Measurements from ENCODE around the gene GLUD2.

The GLUD2 gene

DNA sequence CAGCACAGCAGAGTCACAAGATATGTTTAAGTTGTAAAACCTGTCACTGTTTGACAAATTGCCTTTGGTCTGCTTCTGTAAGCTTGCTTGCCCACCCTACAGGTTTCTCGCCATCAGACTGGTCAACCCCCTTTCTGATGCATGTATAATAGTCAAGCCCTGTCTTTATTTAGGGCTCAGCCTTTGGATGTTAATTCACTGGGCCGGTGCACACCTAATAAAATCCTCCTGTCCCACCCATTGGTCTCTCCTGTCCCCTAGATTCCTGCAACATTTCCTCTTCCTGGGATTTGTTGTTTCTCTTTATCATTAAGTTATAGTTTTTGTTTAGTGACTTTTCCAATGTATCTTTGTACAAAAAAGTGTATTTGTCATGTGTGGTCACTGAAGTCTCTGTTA is 38.2 kb downstream of the GLUD2 start:
- H3K4me3 ChIP-seq (ENCODE audit: low read depth, low read length), result no peak overlapping the region
- DNase-seq (ENCODE audit: low read depth), result no peak

DNA sequence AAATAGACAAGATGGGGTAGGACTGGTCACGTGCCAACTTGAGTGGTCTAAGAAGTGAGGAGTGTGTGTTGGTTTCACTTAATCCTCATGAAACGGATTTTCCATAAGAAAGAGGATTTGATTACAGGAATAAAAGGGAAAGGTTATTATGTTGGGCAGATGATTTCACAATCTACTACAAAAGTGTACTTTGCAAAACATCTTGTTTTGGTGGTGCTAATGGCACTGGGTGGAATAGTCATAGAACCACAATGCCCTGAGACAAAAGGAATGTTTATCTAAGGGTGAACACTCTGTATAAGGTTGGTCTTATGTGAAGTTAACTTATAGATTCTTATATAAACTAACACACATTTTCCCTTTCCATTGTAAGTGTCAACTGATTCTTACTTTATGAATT is 45.6 kb downstream of the GLUD2 start:
- H3K4me3 ChIP-seq (ENCODE audit: low read depth, low read length), result no peak overlapping the region
- DNase-seq (ENCODE audit: low read depth), result peak; percentile 12

All from skeletal muscle cell (primary cell).